Kidney epithelial cell (primary cell): Measurements from ENCODE around the gene NPTX1. TPM values are rescaled to one million over a fixed set of nuclear protein-coding genes. Genes with fewer than 3 reads are reported as not detected.

Experiments
- DNase-seq: peaks from one replicate; pipeline ENCODE4 v3.0.0-alpha.2; 2010; ENCODE audit warnings: low read depth
- H3K27me3 ChIP-seq: 2 replicates; pipeline ENCODE4 v1.6.0; 2011; ENCODE audit warnings: low read length; ENCODE audit not compliant: control insufficient read depth, insufficient read depth
- H3K36me3 ChIP-seq: 2 replicates; pipeline ENCODE4 v1.5.1; 2011; ENCODE audit warnings: low read length; ENCODE audit not compliant: control insufficient read depth, insufficient read depth
- H3K4me3 ChIP-seq: 2 replicates; pipeline ENCODE4 v1.5.1; 2011; ENCODE audit warnings: low read depth, mild to moderate bottlenecking, control low read depth, low read length
- total RNA-seq: library from RNA; depleted of rRNA; stranded (reverse); fragments of >200 nt; gene quantifications from 2 replicates; pipeline ENCODE4 v1.2.3, GENCODE V29; 2015
- TF ChIP-seq, protein P1 (sequence below): IDR thresholded peaks from 2 replicates; pipeline ENCODE4 v1.5.1; 2011; ENCODE audit warnings: mild to moderate bottlenecking, moderate library complexity, low read length, control low read depth, inconsistent platforms; ENCODE audit not compliant: insufficient read depth, poor library complexity, severe bottlenecking

The NPTX1 gene
- total RNA-seq, 1 donor from 2014 or later = not detected

DNA sequence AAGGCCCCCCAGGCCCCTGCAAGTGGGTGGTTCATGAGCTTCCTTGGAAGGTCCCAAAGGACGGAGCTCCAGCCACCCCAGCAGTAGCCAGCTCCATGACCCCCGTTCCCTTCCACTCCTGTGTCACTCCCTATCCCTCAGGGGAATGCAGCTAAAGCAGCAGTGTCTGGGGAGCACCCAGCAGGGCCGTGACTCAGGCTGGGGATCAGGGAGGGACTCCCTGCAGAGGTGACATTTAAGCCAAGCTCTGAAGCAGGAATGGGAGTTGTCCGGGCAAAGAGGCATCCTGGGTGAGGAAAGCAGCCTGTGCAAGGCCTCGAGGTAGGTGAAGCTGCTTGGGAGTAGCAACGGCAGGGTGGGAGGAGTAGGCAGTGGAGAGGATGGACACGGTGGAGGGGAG, 11.1 kb upstream of the NPTX1 start:
- DNase-seq = no peak
- TF ChIP-seq, protein P1, sequence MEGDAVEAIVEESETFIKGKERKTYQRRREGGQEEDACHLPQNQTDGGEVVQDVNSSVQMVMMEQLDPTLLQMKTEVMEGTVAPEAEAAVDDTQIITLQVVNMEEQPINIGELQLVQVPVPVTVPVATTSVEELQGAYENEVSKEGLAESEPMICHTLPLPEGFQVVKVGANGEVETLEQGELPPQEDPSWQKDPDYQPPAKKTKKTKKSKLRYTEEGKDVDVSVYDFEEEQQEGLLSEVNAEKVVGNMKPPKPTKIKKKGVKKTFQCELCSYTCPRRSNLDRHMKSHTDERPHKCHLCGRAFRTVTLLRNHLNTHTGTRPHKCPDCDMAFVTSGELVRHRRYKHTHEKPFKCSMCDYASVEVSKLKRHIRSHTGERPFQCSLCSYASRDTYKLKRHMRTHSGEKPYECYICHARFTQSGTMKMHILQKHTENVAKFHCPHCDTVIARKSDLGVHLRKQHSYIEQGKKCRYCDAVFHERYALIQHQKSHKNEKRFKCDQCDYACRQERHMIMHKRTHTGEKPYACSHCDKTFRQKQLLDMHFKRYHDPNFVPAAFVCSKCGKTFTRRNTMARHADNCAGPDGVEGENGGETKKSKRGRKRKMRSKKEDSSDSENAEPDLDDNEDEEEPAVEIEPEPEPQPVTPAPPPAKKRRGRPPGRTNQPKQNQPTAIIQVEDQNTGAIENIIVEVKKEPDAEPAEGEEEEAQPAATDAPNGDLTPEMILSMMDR = no peak
- Histone ChIP-seq H3K4me3 (no peak overlapping the region), H3K36me3 (no peaks in the 10 kb centered on the region), H3K27me3 (peaks cover 26% of the 10 kb centered on the region)

DNA sequence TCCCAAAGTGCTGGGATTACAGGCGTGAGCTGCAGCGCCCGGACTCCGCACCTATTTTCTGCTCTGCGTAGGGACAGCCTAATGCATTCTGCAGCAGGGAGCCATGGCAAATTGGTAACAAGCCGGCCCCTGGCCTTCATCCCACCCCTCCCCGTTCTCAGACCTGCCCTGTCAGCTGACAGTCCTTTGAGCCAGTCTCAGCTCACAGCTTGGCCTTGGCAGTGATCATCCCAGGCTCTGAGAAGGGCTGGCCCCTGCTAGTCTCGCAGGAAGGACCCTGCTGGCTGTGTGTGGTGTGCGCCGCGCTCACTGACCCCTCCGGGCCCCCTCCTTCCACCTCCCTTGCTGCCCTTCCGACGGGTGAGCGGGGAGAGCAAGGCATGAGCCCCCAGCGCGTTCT, 10.3 kb upstream of the NPTX1 start:
- Histone ChIP-seq H3K36me3 (no peaks in the 10 kb centered on the region), H3K27me3 (peaks cover 32% of the 10 kb centered on the region), H3K4me3 (no peak overlapping the region)
- no peak for DNase-seq
- TF ChIP-seq, protein P1 = no peak

DNA sequence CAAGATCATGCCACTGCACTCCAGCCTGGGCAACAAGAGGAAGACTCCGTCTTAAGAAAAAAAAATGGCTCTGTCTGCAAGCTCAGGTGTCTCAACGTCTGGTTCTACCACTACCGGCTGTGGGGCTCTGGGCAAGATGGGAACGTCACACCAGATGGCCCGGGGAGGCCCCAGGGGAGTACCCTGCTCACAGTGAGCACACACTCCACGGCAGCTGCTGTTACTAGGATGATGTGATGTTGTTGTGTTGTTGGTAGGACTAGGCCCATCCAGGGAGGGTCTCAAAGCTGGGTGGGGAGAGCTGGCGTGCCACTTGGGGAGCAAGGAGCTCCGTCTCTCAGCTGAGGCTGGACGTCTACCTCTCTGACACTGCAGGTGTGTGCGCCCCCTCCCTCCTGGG, 9.4 kb upstream of the NPTX1 start:
- no peak for DNase-seq
- no peaks in the 10 kb centered on the region for H3K36me3 ChIP-seq
- H3K27me3 ChIP-seq = peaks cover 40% of the 10 kb centered on the region
- H3K4me3 ChIP-seq = no peak overlapping the region
- TF ChIP-seq, protein P1 = no peak

DNA sequence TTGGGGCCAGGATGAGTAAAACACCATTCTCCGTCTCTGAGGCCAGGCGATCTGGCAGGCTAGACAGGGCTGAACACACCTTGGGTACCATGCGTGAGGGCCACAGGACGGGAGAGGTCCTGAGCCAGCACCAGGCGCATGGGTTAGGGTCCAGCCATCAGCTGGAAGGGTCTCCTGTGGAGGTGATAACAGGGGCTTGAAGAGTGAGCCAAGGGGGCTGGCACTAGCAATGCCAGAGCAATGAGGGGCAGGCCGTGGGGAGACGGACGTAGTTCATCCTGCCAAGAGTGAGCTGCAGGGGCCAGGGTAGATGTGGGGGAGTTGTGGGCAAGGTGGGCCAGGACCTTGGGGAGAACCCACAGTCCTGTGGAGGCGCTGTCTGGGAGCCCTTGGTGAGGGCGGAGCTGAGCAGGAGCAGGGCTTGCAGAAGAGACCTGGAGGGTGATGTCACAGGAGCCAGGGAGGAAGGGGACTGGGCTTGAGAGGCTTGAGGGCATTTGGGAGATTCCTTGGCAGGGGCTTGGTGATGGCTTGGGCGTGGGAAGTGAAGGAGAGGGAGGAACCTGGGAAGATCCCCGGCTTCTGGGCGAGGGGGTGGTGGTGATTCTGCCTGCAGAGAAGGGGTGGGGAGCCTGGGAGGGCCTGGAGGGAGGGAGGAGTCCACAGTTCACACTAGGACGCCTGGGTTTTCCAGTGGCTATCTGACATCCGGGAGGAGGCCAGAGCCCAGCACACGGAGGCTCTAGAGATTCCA, 6.3 kb upstream of the NPTX1 start:
- DNase-seq = no peak
- H3K36me3 ChIP-seq = no peaks in the 10 kb centered on the region
- H3K27me3 ChIP-seq = peaks cover 60% of the 10 kb centered on the region
- TF ChIP-seq, protein P1 = no peak
- no peak overlapping the region for H3K4me3 ChIP-seq

DNA sequence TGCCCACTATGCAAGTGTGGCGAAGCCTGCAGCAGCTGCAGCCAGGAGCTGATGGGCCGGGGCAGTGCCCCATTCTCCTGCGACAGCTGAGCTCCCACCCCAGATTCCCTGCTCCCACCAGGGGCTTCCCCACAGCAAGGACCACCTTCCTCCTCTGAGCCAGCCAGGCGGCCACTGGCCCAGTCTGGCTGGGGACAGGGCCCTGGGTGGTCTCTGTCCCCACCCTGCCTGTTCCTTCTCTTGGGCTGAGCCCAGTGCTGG, 5.6 kb upstream of the NPTX1 start:
- TF ChIP-seq, protein P1 = no peak
- peaks cover 60% of the 10 kb centered on the region for H3K27me3 ChIP-seq
- no peak for DNase-seq

More for the DNA sequence above, 5.6 kb upstream of the NPTX1 start:
- no peaks in the 10 kb centered on the region for H3K36me3 ChIP-seq
- H3K4me3 ChIP-seq = no peak overlapping the region
